Gastrocnemius medialis (tissue), 4 donors: Measurements from ENCODE around the gene LENEP. TPM values are rescaled to one million over a fixed set of nuclear protein-coding genes. Genes with fewer than 3 reads are reported as not detected.
"Not testable (repeated sequence)": the region's sequence is repeated elsewhere in the genome, so short reads cannot be mapped to it uniquely, and the experiment has no call there.

Experiments used
- ATAC-seq, 2 donors: fragments of 150-250 bp; one replicate each; pipeline ENCODE4 v1.9.1; 2016
- DNase-seq, 2 donors: peaks; one replicate each; pipeline ENCODE4 v3.0.0-alpha.2; 2019
- H3K27ac ChIP-seq, 4 donors: fragments of 200-600 bp; sonication (generic); 1 replicate in 1 of 4; 2 replicates in 3 of 4; pipeline ENCODE4 v1.5.1; 2016 to 2018; ENCODE audit warnings: mild to moderate bottlenecking in 2 of 4, moderate library complexity in 1 of 4
- H3K27me3 ChIP-seq, 3 donors: fragments of 200-600 bp; sonication (generic) in 2 of 3; 1 replicate in 1 of 3; 2 replicates in 2 of 3; pipeline versions ENCODE4 v1.5.1 to v1.6.0; 2016 to 2019; ENCODE audit warnings: mild to moderate bottlenecking in 1 of 3, moderate library complexity in 1 of 3
- H3K36me3 ChIP-seq, 2 donors: fragments of 200-600 bp; sonication (generic) in 1 of 2; one replicate each; pipeline ENCODE4 v1.5.1; 2017 to 2018
- H3K4me1 ChIP-seq, 2 donors: fragments of 200-600 bp; sonication (generic) in 1 of 2; one replicate each; pipeline ENCODE4 v1.5.1; 2016 to 2017; ENCODE audit warnings: mild to moderate bottlenecking in 2 of 2
- H3K4me3 ChIP-seq, 4 donors: fragments of 200-600 bp; sonication (generic) in 3 of 4; 1 replicate in 1 of 4; 2 replicates in 3 of 4; pipeline ENCODE4 v1.5.1; 2016 to 2019; ENCODE audit warnings: mild to moderate bottlenecking in 2 of 4
- H3K9me3 ChIP-seq, 3 donors: fragments of 200-600 bp; sonication (generic) in 2 of 3; 1 replicate in 1 of 3; 2 replicates in 2 of 3; pipeline ENCODE4 v1.5.1; 2016 to 2019
- CTCF ChIP-seq, 5 experiments: fragments of 450-650 bp in 3 of 5; fragments of 200-600 bp in 2 of 5; sonication (generic) in 2 of 5; IDR thresholded peaks in 4 of 5; conservative IDR thresholded peaks in 1 of 5; 1 replicate in 4 of 5; 2 replicates in 1 of 5; pipeline ENCODE4 v1.5.1; 2016 to 2019; ENCODE audit warnings: antibody characterized with exemption in 5 of 5, mild to moderate bottlenecking in 3 of 5, moderate library complexity in 3 of 5
- POLR2A ChIP-seq, 2 donors: fragments of 450-650 bp; IDR thresholded peaks; one replicate each; pipeline ENCODE4 v1.6.1; 2017; ENCODE audit warnings: antibody characterized with exemption in 2 of 2, mild to moderate bottlenecking in 2 of 2, moderate library complexity in 2 of 2
- in situ Hi-C, 4 donors: fragments of 200-750 bp; cut with MboI; loops; one replicate each; pipeline versions ENCODE4 v1.15.0 to v1.8.0; 2017; ENCODE audit warnings: low sequenced_read_pairs in 4 of 4
- intact Hi-C: fragments of 100-400 bp; cut with DNase I; formaldehyde crosslinking; loops from one replicate; pipeline ENCODE4 v1.15.1; 2023; ENCODE audit warnings: low total_unique reads
- total RNA-seq, 4 donors: library from RNA; depleted of rRNA; stranded (reverse); fragments of >200 nt; gene quantifications; one replicate each; pipeline versions ENCODE4 v1.1.0 to v1.2.3, GENCODE V29; 2016

LENEP gene
- total RNA-seq, 4 donors from 2014 or later: not detected

GRCh38 chr1:154982897-154983648 is 10.3 kb upstream of the LENEP start, which contains the start of gene FLAD1:
TSS of gene FLAD1 (plus strand) at chr1:154983344. CDS start at chr1:154983695, 351 bp downstream.
- in situ Hi-C loops (no loop called here), intact Hi-C loops (loop anchor here (1.0 to 2.0 kb wide), 2 partner anchors 9 to 18 kb away; partner anchors contain the start of gene CKS1B)
- TF ChIP-seq CTCF (IDR thresholded peaks at IDR 0.05 in 4 of 5, conservative IDR thresholded peaks at IDR 0.05 in 1 of 5) (peak in 1 of 5 experiments; percentile 27), POLR2A (IDR thresholded peaks at IDR 0.05) (peak; percentile 44 to 56)
- DNase-seq (peak; percentile 98 to 99), ATAC-seq (peak; percentile 100)
- Histone ChIP-seq H3K4me3 (peak within 1 kb of the TSS; percentile 83 to 86 (median 84)), H3K9me3 (no peaks in the 10 kb centered on the region), H3K27ac (peak within 1 kb of the TSS; percentile 78 to 91 (median 89)), H3K36me3 (peaks cover 0 to 8% of the 10 kb centered on the region in 2 donors), H3K27me3 (no peaks in the 10 kb centered on the region), H3K4me1 (peaks cover 14 to 27% of the 10 kb centered on the region in 2 donors)

GRCh38 chr1:154983776-154984466 is 9.5 kb upstream of the LENEP start:
- H3K4me3 ChIP-seq: peak overlapping the region; percentile 83 to 86 (median 84)
- H3K27ac ChIP-seq: peak overlapping the region; percentile 78 to 91 (median 89)
- DNase-seq (no peak), ATAC-seq (no peak)
- in situ Hi-C loops: no loop called here
- H3K9me3 ChIP-seq: no peaks in the 10 kb centered on the region
- no peak for TF ChIP-seq POLR2A (IDR thresholded peaks at IDR 0.05)
- TF ChIP-seq CTCF (IDR thresholded peaks at IDR 0.05 in 4 of 5, conservative IDR thresholded peaks at IDR 0.05 in 1 of 5): no peak
- H3K36me3 ChIP-seq: peaks cover 0 to 16% of the 10 kb centered on the region in 2 donors
- intact Hi-C loops: loop anchor here (1.0 to 2.0 kb wide), 2 partner anchors 10 to 17 kb away; partner anchors contain the start of gene CKS1B
- H3K4me1 ChIP-seq: peaks cover 14 to 29% of the 10 kb centered on the region in 2 donors
- H3K27me3 ChIP-seq: no peaks in the 10 kb centered on the region

GRCh38 chr1:154986736-154987135 is 6.7 kb upstream of the LENEP start:
- in situ Hi-C loops, H3K27me3 ChIP-seq, H3K4me3 ChIP-seq, DNase-seq, H3K9me3 ChIP-seq, intact Hi-C loops, ATAC-seq: not testable (repeated sequence)
- Histone ChIP-seq H3K36me3 (peaks cover 0 to 33% of the 10 kb centered on the region in 2 donors), H3K4me1 (peaks cover 14 to 31% of the 10 kb centered on the region in 2 donors), H3K27ac (peak overlapping the region in 1 of 4 donors; percentile 6)

- Histone ChIP-seq H3K27ac (peak overlapping the region in 1 of 4 donors; percentile 6), H3K4me1 (peaks cover 12 to 29% of the 10 kb centered on the region in 2 donors), H3K27me3 (no peaks in the 10 kb centered on the region), H3K36me3 (peaks cover 0 to 33% of the 10 kb centered on the region in 2 donors), H3K9me3 (no peaks in the 10 kb centered on the region), H3K4me3 (no peak overlapping the region)
- in situ Hi-C loops (no loop called here), intact Hi-C loops (no loop called here)
- ATAC-seq (no peak), DNase-seq (peak in 1 of 2 donors; percentile 38)
- TF ChIP-seq POLR2A (IDR thresholded peaks at IDR 0.05): no peak
- TF ChIP-seq CTCF (IDR thresholded peaks at IDR 0.05 in 4 of 5, conservative IDR thresholded peaks at IDR 0.05 in 1 of 5): no peak
These were observed 6.1 kb upstream of the LENEP start for GRCh38 chr1:154987326-154987725.
